ENCODE measurements around the gene ASPG.

The ASPG gene

GRCh38 chr14:104075530-104076151 is 9.9 kb upstream of the ASPG start:
- DNase-seq (ENCODE audit: low read depth in 4 of 4, low spot score in 1 of 4), result no peak

GRCh38 chr14:104076743-104077142 is 8.8 kb upstream of the ASPG start:
- no peak for DNase-seq (ENCODE audit: low read depth in 4 of 4, low spot score in 1 of 4)

GRCh38 chr14:104078031-104078455 is 7.5 kb upstream of the ASPG start:
- DNase-seq (ENCODE audit: low read depth in 4 of 4, low spot score in 1 of 4), result peak; percentile 62 to 77 (median 73)

- no peak for DNase-seq (ENCODE audit: low read depth in 4 of 4, low spot score in 1 of 4)
Observed at GRCh38 chr14:104080376-104081260, 4.9 kb upstream of the ASPG start.

GRCh38 chr14:104081261-104081835 is 4.2 kb upstream of the ASPG start:
- DNase-seq (ENCODE audit: low read depth in 4 of 4, low spot score in 1 of 4), result no peak

- no peak for DNase-seq (ENCODE audit: low read depth in 4 of 4, low spot score in 1 of 4)
Observed at GRCh38 chr14:104081951-104082464, 3.5 kb upstream of the ASPG start.

- DNase-seq (ENCODE audit: low read depth in 4 of 4, low spot score in 1 of 4), result no peak
Observed at GRCh38 chr14:104082807-104083206, 2.7 kb upstream of the ASPG start.

- no peak for DNase-seq (ENCODE audit: low read depth in 4 of 4, low spot score in 1 of 4)
Observed at GRCh38 chr14:104084251-104085002, 1.1 kb upstream of the ASPG start.

- DNase-seq (ENCODE audit: low read depth in 4 of 4, low spot score in 1 of 4), result no peak
Observed at GRCh38 chr14:104085889-104086201, 345 bp downstream of the ASPG start.

- no peak for DNase-seq (ENCODE audit: low read depth in 4 of 4, low spot score in 1 of 4)
Observed at GRCh38 chr14:104086210-104086660, 735 bp downstream of the ASPG start.

- no peak for DNase-seq (ENCODE audit: low read depth in 4 of 4, low spot score in 1 of 4)
Observed at GRCh38 chr14:104086661-104087461, 1.4 kb downstream of the ASPG start.

- no peak for DNase-seq (ENCODE audit: low read depth in 4 of 4, low spot score in 1 of 4)
Observed at GRCh38 chr14:104087505-104087904, 2.0 kb downstream of the ASPG start.

GRCh38 chr14:104087981-104088850 is 2.7 kb downstream of the ASPG start:
- DNase-seq (ENCODE audit: low read depth in 4 of 4, low spot score in 1 of 4), result no peak

GRCh38 chr14:104090071-104090748 is 4.7 kb downstream of the ASPG start:
- no peak for DNase-seq (ENCODE audit: low read depth in 4 of 4, low spot score in 1 of 4)

GRCh38 chr14:104091061-104091926 is 5.8 kb downstream of the ASPG start:
- no peak for DNase-seq (ENCODE audit: low read depth in 4 of 4, low spot score in 1 of 4)

GRCh38 chr14:104091927-104092771 is 6.6 kb downstream of the ASPG start:
- no peak for DNase-seq (ENCODE audit: low read depth in 4 of 4, low spot score in 1 of 4)

GRCh38 chr14:104092931-104093365 is 7.4 kb downstream of the ASPG start:
- DNase-seq (ENCODE audit: low read depth in 4 of 4, low spot score in 1 of 4), result no peak
